ENCODE results near the gene AXIN1. TPM values are rescaled to one million over a fixed set of nuclear protein-coding genes. Genes with fewer than 3 reads are reported as not detected.

The AXIN1 gene
- total RNA-seq, 1 experiment from 2014 or later = 50.3 TPM

DNA sequence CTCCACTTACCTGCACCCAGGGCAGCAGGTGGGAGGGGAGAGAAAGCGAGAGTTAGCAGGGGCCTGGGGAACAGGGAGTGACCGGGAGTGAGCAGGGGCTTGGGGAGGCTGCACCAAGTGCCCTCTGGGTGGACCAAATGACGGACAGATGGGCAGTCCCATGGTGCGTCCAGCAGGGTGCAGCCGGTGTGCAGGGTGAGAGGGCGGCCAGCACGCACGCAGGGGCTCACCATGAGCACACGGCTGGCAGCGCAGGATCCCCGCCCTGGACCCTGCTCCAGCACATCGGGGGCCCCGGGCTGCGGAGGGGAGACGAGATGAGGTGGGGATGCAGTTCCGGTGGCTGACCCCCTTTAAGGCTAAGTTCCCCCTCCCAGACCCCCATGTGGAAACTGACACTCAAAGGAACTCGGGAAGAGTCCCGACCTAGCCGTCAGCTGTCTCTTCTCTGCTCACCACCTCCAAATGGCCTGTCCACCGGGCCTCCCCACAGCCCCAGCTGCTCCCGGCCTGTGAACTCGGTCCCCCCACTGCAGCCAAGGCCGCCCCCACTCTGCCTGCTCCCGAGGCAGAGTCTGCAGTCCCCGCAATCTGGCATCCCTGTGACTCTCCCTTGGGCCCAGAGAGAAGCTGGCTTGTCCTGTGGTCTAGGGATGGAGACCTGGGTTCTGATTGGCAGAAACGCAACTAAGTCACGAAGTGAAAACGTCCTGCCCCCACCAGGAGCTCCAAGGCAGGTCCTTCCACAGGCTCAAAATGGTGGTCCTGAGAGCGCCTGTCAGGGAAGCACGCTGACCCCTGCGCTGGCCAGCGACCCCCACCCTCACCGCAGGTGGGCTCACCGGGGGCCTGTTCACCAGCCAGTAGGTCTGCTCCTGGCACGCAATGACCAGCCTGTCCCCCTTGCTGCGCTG, 79.6 kb downstream of the AXIN1 start:
- CTCF ChIA-PET = no interaction called here
- no peaks in the 10 kb centered on the region for H3K9me3 Mint-ChIP-seq
- ATAC-seq = no peak
- no peak overlapping the region for H3K4me3 Mint-ChIP-seq
- POLR2A ChIA-PET = no interaction called here
- TF ChIP-seq SMAD3 (CRISPR knock-in tag; IDR thresholded peaks at IDR 0.05; ENCODE audit: borderline replicate concordance) (no peak), ZNF416 (CRISPR knock-in tag; IDR thresholded peaks at IDR 0.05) (no peak)
- TF ChIP-seq, protein P1, sequence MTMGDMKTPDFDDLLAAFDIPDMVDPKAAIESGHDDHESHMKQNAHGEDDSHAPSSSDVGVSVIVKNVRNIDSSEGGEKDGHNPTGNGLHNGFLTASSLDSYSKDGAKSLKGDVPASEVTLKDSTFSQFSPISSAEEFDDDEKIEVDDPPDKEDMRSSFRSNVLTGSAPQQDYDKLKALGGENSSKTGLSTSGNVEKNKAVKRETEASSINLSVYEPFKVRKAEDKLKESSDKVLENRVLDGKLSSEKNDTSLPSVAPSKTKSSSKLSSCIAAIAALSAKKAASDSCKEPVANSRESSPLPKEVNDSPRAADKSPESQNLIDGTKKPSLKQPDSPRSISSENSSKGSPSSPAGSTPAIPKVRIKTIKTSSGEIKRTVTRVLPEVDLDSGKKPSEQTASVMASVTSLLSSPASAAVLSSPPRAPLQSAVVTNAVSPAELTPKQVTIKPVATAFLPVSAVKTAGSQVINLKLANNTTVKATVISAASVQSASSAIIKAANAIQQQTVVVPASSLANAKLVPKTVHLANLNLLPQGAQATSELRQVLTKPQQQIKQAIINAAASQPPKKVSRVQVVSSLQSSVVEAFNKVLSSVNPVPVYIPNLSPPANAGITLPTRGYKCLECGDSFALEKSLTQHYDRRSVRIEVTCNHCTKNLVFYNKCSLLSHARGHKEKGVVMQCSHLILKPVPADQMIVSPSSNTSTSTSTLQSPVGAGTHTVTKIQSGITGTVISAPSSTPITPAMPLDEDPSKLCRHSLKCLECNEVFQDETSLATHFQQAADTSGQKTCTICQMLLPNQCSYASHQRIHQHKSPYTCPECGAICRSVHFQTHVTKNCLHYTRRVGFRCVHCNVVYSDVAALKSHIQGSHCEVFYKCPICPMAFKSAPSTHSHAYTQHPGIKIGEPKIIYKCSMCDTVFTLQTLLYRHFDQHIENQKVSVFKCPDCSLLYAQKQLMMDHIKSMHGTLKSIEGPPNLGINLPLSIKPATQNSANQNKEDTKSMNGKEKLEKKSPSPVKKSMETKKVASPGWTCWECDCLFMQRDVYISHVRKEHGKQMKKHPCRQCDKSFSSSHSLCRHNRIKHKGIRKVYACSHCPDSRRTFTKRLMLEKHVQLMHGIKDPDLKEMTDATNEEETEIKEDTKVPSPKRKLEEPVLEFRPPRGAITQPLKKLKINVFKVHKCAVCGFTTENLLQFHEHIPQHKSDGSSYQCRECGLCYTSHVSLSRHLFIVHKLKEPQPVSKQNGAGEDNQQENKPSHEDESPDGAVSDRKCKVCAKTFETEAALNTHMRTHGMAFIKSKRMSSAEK (CRISPR knock-in tag; IDR thresholded peaks at IDR 0.05; ENCODE audit: borderline replicate concordance) = no peak
- TF ChIP-seq, protein P2, sequence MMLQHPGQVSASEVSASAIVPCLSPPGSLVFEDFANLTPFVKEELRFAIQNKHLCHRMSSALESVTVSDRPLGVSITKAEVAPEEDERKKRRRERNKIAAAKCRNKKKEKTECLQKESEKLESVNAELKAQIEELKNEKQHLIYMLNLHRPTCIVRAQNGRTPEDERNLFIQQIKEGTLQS (CRISPR knock-in tag; conservative IDR thresholded peaks at IDR 0.05) = no peak
- H3K27me3 Mint-ChIP-seq (ENCODE audit: low read depth) = peaks cover 32% of the 10 kb centered on the region
- H3K36me3 Mint-ChIP-seq = no peaks in the 10 kb centered on the region
- no peaks in the 10 kb centered on the region for H3K4me1 Mint-ChIP-seq
- no peak overlapping the region for H3K27ac Mint-ChIP-seq
- no peak for DNase-seq (ENCODE audit: low spot score)

DNA sequence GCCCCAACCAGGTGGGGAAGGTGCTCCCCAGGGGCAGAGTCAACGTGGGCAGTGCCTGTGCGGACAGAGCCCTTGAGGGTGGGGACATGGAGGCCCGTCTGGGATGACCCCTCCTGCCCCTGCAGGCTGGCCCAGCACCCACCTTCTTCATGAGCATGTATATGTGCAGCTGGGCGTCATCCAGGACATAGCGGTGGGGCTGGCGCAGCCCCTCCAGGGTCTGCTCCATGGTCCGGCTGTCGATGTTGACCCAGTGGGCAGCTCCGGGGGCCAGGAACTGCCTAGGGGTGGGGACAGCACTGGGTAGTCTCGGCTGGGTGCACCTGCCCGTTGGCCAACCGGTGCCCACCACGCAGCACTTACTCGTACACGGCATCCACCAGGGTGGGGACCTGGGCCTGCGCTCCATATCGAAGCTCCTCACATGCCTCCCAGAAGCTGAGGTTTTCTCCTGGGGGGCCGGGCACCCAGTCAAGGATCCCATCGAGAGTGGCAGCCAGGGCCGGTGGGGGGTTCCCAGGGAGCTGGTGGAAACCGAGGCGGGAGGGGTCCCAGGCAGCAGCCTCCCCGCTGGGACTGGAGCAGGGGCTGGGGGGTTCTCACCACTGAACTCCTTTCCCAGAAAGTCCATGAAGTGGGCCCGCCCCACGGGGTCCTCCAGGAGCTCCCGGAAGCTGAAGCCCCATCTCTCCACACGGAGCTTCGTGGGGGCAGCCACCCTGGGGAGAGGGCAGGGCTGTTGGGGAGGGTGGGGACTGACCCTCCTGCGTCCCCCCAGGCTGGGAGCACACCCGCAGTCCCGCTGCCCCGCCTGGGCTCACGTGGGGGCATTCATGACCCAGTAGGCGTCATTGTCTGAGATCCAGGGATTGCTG, 81.9 kb downstream of the AXIN1 start:
- H3K27ac Mint-ChIP-seq = no peak overlapping the region
- no peak overlapping the region for H3K4me3 Mint-ChIP-seq
- H3K9me3 Mint-ChIP-seq = no peaks in the 10 kb centered on the region
- H3K36me3 Mint-ChIP-seq = no peaks in the 10 kb centered on the region
- DNase-seq (ENCODE audit: low spot score) (no peak), ATAC-seq (no peak)
- peaks cover 17% of the 10 kb centered on the region for H3K27me3 Mint-ChIP-seq (ENCODE audit: low read depth)
- no peaks in the 10 kb centered on the region for H3K4me1 Mint-ChIP-seq
- ChIA-PET POLR2A (no interaction called here), CTCF (no interaction called here)
- TF ChIP-seq TP53 (CRISPR knock-in tag; IDR thresholded peaks at IDR 0.05) = no peak

DNA sequence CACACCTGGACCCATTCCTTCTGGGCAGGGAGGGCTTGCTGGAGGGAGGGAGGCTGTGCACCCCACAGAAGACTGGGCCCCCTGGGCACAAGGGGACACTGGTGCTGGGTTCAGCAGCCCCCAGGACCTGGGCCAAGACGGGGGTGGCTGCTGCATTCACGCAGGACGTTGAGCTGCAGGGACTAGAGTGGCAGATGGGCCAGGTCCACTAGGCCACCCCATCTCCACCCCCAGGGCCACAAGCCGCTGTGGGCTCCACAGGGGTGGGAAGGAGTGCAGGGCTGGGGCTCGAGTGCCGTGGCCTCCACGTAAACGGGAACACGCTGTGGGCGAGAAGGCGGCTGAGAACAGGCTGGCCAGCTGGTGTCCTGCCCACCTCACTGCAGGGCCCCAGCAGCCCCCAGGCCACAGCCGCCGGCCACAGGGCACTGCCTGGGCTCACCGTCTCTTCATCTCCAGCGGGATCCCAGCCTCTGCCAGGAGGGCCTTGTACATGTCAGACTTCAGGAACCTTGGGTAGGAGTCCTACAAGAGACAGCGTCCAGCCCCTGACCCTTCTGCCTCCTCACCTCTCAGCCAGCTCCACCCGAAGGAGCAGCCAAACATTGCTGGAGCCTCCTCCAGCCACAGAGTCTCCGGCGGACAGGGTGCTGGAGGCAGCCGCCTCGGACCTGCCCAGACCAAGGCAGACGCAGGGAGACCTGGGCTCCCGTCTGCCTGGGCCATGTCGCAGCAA, 83.3 kb downstream of the AXIN1 start:
- ATAC-seq = no peak
- H3K9me3 Mint-ChIP-seq = no peaks in the 10 kb centered on the region
- no peak for TF ChIP-seq JAZF1 (CRISPR knock-in tag; IDR thresholded peaks at IDR 0.05)
- no peak for TF ChIP-seq NR2C2 (CRISPR knock-in tag; IDR thresholded peaks at IDR 0.05)
- TF ChIP-seq ZNF232 (CRISPR knock-in tag; IDR thresholded peaks at IDR 0.05) = no peak
- CTCF ChIA-PET = interaction anchor here (0.6 to 1.5 kb wide), 3 partner anchors 84 to 162 kb away, joined by 3 to 7 read pairs (median 3); no protein-coding TSS in a partner anchor
- H3K36me3 Mint-ChIP-seq = no peaks in the 10 kb centered on the region
- peaks cover 6% of the 10 kb centered on the region for H3K27me3 Mint-ChIP-seq (ENCODE audit: low read depth)
- POLR2A ChIA-PET = no interaction called here
- no peak overlapping the region for H3K4me3 Mint-ChIP-seq
- H3K4me1 Mint-ChIP-seq = no peaks in the 10 kb centered on the region
- H3K27ac Mint-ChIP-seq = no peak overlapping the region
- DNase-seq (ENCODE audit: low spot score) = no peak

Measured in WTC11 (cell line).